Amniotic epithelial cell (primary cell): ENCODE measurements around the gene GNAS.
"Not testable (repeated sequence)": the region's sequence is repeated elsewhere in the genome, so short reads cannot be mapped to it uniquely, and the experiment has no call there.

Source experiments
- DNase-seq: peaks from one replicate; pipeline ENCODE4 v3.0.0-alpha.2; 2010; ENCODE audit warnings: low read depth

The GNAS gene

GRCh38 chr20:58828136-58828535 lies 24.4 kb upstream of the GNAS start:
- DNase-seq: no peak

- not testable (repeated sequence) for DNase-seq
Observed at GRCh38 chr20:58828804-58829203, 23.7 kb upstream of the GNAS start.

- peak; percentile 14 for DNase-seq
Observed at GRCh38 chr20:58829531-58829941, 23.0 kb upstream of the GNAS start.

- DNase-seq: peak; percentile 85
Observed at GRCh38 chr20:58832457-58832856, 20.1 kb upstream of the GNAS start.

- peak; percentile 79 for DNase-seq
Observed at GRCh38 chr20:58833921-58834320, 18.6 kb upstream of the GNAS start.

- no peak for DNase-seq
Observed at GRCh38 chr20:58835231-58835630, 17.3 kb upstream of the GNAS start.

- DNase-seq: no peak
Observed at GRCh38 chr20:58836616-58837204, 15.8 kb upstream of the GNAS start.

GRCh38 chr20:58837717-58838116 lies 14.8 kb upstream of the GNAS start:
- no peak for DNase-seq

GRCh38 chr20:58838174-58838573 lies 14.3 kb upstream of the GNAS start:
- DNase-seq: no peak

- peak; percentile 19 for DNase-seq
Observed at GRCh38 chr20:58839474-58839874, 13.0 kb upstream of the GNAS start.

- DNase-seq: no peak
Observed at GRCh38 chr20:58839991-58840747, 12.3 kb upstream of the GNAS start.

GRCh38 chr20:58840816-58841538 lies 11.5 kb upstream of the GNAS start:
- no peak for DNase-seq

- DNase-seq: no peak
Observed at GRCh38 chr20:58841539-58842264, 10.8 kb upstream of the GNAS start.

- no peak for DNase-seq
Observed at GRCh38 chr20:58842276-58842675, 10.2 kb upstream of the GNAS start.

- no peak for DNase-seq
Observed at GRCh38 chr20:58843128-58843556, 9.4 kb upstream of the GNAS start.

- no peak for DNase-seq
Observed at GRCh38 chr20:58845706-58846105, 6.8 kb upstream of the GNAS start.

GRCh38 chr20:58847463-58847862 lies 5.1 kb upstream of the GNAS start:
- no peak for DNase-seq

- DNase-seq: peak; percentile 88
Observed at GRCh38 chr20:58850693-58851174, 1.8 kb upstream of the GNAS start, which contains the start of gene GNAS-AS1. Gene GNAS-AS1, minus strand, starts transcription at chr20:58850902.

- no peak for DNase-seq
Observed at GRCh38 chr20:58851221-58851968, 1.1 kb upstream of the GNAS start.

GRCh38 chr20:58851969-58852458 lies 502 bp upstream of the GNAS start:
- no peak for DNase-seq

- no peak for DNase-seq
Observed at GRCh38 chr20:58853466-58853865, 950 bp downstream of the GNAS start.
